SKM-1 (cell line): ENCODE data around the gene CUEDC2.
"Not testable (repeated sequence)": the region's sequence is repeated elsewhere in the genome, so short reads cannot be mapped to it uniquely, and the experiment has no call there.

ENCODE experiments used
- DNase-seq: peaks from one replicate; lab custom pipeline; 2025; ENCODE audit not compliant: unreplicated experiment; lab: John Stamatoyannopoulos, UW

CUEDC2 gene

GRCh38 chr10:102455893-102456471, 23.6 kb upstream of the CUEDC2 start:
- no peak for DNase-seq

- not testable (repeated sequence) for DNase-seq
Measured at GRCh38 chr10:102454662-102455487, 22.5 kb upstream of the CUEDC2 start.

GRCh38 chr10:102453502-102453901, 21.1 kb upstream of the CUEDC2 start:
- no peak for DNase-seq

GRCh38 chr10:102452672-102453340, 20.4 kb upstream of the CUEDC2 start:
- peak; percentile 93 for DNase-seq

GRCh38 chr10:102451105-102451969, 19.0 kb upstream of the CUEDC2 start, which contains the start of gene C10orf95:
TSS of gene C10orf95 (minus strand) at chr10:102451543. CDS start at chr10:102451093, 450 bp downstream.
- DNase-seq, result no peak

- DNase-seq, result peak; percentile 69
Measured at GRCh38 chr10:102450374-102451104, 18.2 kb upstream of the CUEDC2 start.

- no peak for DNase-seq
Measured at GRCh38 chr10:102450124-102450373, 17.7 kb upstream of the CUEDC2 start.

- DNase-seq, result no peak
Measured at GRCh38 chr10:102449321-102450123, 17.1 kb upstream of the CUEDC2 start.

- no peak for DNase-seq
Measured at GRCh38 chr10:102444851-102445250, 12.5 kb upstream of the CUEDC2 start.

GRCh38 chr10:102438374-102438773, 6.0 kb upstream of the CUEDC2 start:
- no peak for DNase-seq

GRCh38 chr10:102437515-102437914, 5.1 kb upstream of the CUEDC2 start:
- DNase-seq, result no peak

- DNase-seq, result no peak
Measured at GRCh38 chr10:102436312-102436711, 3.9 kb upstream of the CUEDC2 start.

- peak; percentile 7 for DNase-seq
Measured at GRCh38 chr10:102435529-102436233, 3.3 kb upstream of the CUEDC2 start.

GRCh38 chr10:102435133-102435497, 2.7 kb upstream of the CUEDC2 start:
- no peak for DNase-seq

- DNase-seq, result peak; percentile 17
Measured at GRCh38 chr10:102434394-102435132, 2.2 kb upstream of the CUEDC2 start.

GRCh38 chr10:102433619-102434046, 1.3 kb upstream of the CUEDC2 start:
- DNase-seq, result peak; percentile 28

- no peak for DNase-seq
Measured at GRCh38 chr10:102431452-102432124, 786 bp downstream of the CUEDC2 start.

- no peak for DNase-seq
Measured at GRCh38 chr10:102429468-102429867, 2.9 kb downstream of the CUEDC2 start.
